ENCODE data around the gene ATP1A1.

ATP1A1 gene

DNA sequence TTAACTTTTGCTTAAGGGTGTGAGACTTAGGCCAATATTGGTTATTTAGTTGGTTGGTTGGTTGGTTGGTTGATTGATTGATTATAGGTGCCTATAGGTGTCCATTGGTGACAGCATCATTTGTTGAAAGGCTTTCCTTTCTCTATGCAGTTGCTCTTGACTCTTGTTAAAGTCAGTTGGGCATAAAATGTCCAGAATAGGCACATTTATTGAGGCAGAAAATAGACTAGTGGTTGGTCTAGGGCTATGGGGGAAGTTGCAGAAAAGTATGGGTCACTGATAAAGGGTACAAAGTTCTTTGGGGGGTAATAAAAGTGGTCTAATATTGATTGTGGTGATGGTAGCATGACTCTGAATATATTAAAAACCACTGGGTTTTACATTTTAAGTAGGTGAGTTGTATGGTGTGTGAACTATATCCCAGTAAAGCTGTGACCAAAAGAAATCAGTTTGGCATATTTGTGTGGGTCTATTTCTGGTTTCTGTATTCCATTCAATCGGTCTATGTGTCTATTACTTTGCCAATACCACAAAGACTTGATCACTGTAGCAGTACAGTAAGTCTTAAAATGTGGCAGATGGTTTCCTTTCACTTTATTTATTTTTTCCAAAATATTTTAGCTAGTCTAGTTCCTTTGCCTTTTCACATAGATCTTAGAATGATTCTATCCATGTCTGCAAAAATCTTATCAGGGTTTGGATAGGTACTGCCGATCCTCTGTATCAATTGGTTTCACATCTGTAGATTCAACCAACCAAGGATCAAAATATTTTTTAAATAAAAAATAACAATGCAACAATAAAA is 63.0 kb downstream of the ATP1A1 start:
- TF ChIP-seq ZFP30 (CRISPR knock-in tag; IDR thresholded peaks at IDR 0.05) (no peak), PPARA (CRISPR knock-in tag; IDR thresholded peaks at IDR 0.05; ENCODE audit: borderline replicate concordance) (no peak)
- ATAC-seq = no peak

DNA sequence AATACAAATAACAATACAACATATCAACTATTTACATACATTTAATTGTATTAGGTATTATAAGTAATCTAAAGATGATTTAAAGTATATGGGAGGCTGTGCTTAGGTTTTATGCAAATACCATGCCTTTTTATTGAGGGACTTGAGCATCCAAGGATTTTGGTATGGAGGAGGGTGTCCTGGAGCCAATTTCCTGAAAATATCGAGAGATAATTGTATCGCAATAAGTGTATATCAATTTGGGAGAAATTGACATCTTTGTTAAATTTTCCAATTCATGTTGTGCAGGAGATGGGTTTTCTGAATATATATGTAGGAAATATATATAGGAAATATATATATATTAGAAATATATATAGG is 63.5 kb downstream of the ATP1A1 start:
- TF ChIP-seq CSDC2 (CRISPR knock-in tag; IDR thresholded peaks at IDR 0.05) = no peak
- TF ChIP-seq ZFP3 (CRISPR knock-in tag; IDR thresholded peaks at IDR 0.05) = no peak
- no peak for TF ChIP-seq TCF4 (CRISPR knock-in tag; IDR thresholded peaks at IDR 0.05; ENCODE audit: borderline replicate concordance)
- TF ChIP-seq ZNF70 (CRISPR knock-in tag; IDR thresholded peaks at IDR 0.05) = no peak
- TF ChIP-seq ZNF565 (CRISPR knock-in tag; conservative IDR thresholded peaks at IDR 0.05; ENCODE audit: low read depth) = no peak
- no peak for TF ChIP-seq TSHZ2 (CRISPR knock-in tag; IDR thresholded peaks at IDR 0.05)
- TF ChIP-seq ISL1 (CRISPR knock-in tag; IDR thresholded peaks at IDR 0.05) = no peak
- no peak for TF ChIP-seq ESRRG (CRISPR knock-in tag; IDR thresholded peaks at IDR 0.05)
- TF ChIP-seq ZFP30 (CRISPR knock-in tag; IDR thresholded peaks at IDR 0.05) = no peak
- no peak for ATAC-seq

GRCh38 chr1:116439701-116440100 is 66.7 kb downstream of the ATP1A1 start:
- ATAC-seq = no peak
- no peak for TF ChIP-seq ZNF70 (CRISPR knock-in tag; IDR thresholded peaks at IDR 0.05)
- no peak for TF ChIP-seq ARNTL (CRISPR knock-in tag; IDR thresholded peaks at IDR 0.05; ENCODE audit: borderline replicate concordance, low read depth)
- no peak for TF ChIP-seq ZC3H10 (CRISPR knock-in tag; IDR thresholded peaks at IDR 0.05)
- TF ChIP-seq TSHZ2 (CRISPR knock-in tag; IDR thresholded peaks at IDR 0.05) = no peak
- TF ChIP-seq SNAI2 (CRISPR knock-in tag; IDR thresholded peaks at IDR 0.05) = no peak
- TF ChIP-seq ZNF565 (CRISPR knock-in tag; conservative IDR thresholded peaks at IDR 0.05; ENCODE audit: low read depth) = no peak
- TF ChIP-seq BACH2 (CRISPR knock-in tag; IDR thresholded peaks at IDR 0.05; ENCODE audit: borderline replicate concordance) = no peak

- TF ChIP-seq ZNF565 (CRISPR knock-in tag; conservative IDR thresholded peaks at IDR 0.05; ENCODE audit: low read depth) = no peak
- TF ChIP-seq, protein P1, sequence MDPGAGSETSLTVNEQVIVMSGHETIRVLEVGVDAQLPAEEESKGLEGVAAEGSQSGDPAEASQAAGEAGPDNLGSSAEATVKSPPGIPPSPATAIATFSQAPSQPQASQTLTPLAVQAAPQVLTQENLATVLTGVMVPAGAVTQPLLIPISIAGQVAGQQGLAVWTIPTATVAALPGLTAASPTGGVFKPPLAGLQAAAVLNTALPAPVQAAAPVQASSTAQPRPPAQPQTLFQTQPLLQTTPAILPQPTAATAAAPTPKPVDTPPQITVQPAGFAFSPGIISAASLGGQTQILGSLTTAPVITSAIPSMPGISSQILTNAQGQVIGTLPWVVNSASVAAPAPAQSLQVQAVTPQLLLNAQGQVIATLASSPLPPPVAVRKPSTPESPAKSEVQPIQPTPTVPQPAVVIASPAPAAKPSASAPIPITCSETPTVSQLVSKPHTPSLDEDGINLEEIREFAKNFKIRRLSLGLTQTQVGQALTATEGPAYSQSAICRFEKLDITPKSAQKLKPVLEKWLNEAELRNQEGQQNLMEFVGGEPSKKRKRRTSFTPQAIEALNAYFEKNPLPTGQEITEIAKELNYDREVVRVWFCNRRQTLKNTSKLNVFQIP (CRISPR knock-in tag; IDR thresholded peaks at IDR 0.05; ENCODE audit: borderline replicate concordance, low read depth) = no peak
- no peak for TF ChIP-seq ZNF8 (CRISPR knock-in tag; IDR thresholded peaks at IDR 0.05)
- no peak for TF ChIP-seq ESRRG (CRISPR knock-in tag; IDR thresholded peaks at IDR 0.05)
- no peak for TF ChIP-seq PPARA (CRISPR knock-in tag; IDR thresholded peaks at IDR 0.05; ENCODE audit: borderline replicate concordance)
- TF ChIP-seq ZFP3 (CRISPR knock-in tag; IDR thresholded peaks at IDR 0.05) = no peak
- no peak for TF ChIP-seq ZFP30 (CRISPR knock-in tag; IDR thresholded peaks at IDR 0.05)
- TF ChIP-seq RARB (CRISPR knock-in tag; IDR thresholded peaks at IDR 0.05) = no peak
- TF ChIP-seq GLIS3 (CRISPR knock-in tag; IDR thresholded peaks at IDR 0.05) = no peak
- no peak for TF ChIP-seq TOX (CRISPR knock-in tag; IDR thresholded peaks at IDR 0.05; ENCODE audit: borderline replicate concordance)
- TF ChIP-seq ISL1 (CRISPR knock-in tag; IDR thresholded peaks at IDR 0.05) = no peak
- TF ChIP-seq OSR1 (CRISPR knock-in tag; IDR thresholded peaks at IDR 0.05) = no peak
- TF ChIP-seq, protein P2, sequence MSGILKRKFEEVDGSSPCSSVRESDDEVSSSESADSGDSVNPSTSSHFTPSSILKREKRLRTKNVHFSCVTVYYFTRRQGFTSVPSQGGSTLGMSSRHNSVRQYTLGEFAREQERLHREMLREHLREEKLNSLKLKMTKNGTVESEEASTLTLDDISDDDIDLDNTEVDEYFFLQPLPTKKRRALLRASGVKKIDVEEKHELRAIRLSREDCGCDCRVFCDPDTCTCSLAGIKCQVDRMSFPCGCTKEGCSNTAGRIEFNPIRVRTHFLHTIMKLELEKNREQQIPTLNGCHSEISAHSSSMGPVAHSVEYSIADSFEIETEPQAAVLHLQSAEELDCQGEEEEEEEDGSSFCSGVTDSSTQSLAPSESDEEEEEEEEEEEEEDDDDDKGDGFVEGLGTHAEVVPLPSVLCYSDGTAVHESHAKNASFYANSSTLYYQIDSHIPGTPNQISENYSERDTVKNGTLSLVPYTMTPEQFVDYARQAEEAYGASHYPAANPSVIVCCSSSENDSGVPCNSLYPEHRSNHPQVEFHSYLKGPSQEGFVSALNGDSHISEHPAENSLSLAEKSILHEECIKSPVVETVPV (CRISPR knock-in tag; IDR thresholded peaks at IDR 0.05) = no peak
- TF ChIP-seq TSHZ2 (CRISPR knock-in tag; IDR thresholded peaks at IDR 0.05) = no peak
- no peak for TF ChIP-seq PATZ1 (CRISPR knock-in tag; IDR thresholded peaks at IDR 0.05; ENCODE audit: borderline replicate concordance)
- TF ChIP-seq ZC3H10 (CRISPR knock-in tag; IDR thresholded peaks at IDR 0.05) = no peak
- ATAC-seq = no peak
Measured at GRCh38 chr1:116440731-116441130, 67.7 kb downstream of the ATP1A1 start.
